ENCODE measurements around the gene COLQ.
A peak's percentile ranks its signal among the peaks of the same experiment; 100 is the strongest.

Gene COLQ

DNA sequence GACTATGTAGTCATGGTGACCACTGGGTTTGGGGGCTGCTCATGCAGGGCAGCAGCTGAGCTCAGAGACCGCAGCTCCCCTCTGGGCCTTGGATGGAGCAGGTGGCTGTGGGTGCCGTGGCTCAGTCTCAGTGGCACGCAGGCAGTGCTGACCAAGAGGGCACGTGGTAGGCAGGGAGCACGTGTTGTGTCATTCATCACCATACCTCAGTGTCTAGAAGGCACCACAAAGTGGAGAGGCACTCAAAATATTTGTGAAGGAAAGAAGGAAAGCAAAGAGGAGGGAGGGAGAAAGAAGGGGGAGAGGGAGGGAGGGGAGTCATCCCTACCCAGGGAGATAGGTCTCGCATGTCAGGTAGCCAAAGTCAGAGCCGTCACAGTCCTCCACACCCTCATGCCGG, 68.0 kb downstream of the COLQ start:
- no peak for DNase-seq

GRCh38 chr3:15452961-15453360, 68.5 kb downstream of the COLQ start:
- no peak for DNase-seq

- DNase-seq, result no peak
These were observed 69.3 kb downstream of the COLQ start for GRCh38 chr3:15452156-15452555.

GRCh38 chr3:15451216-15452113, 70.0 kb downstream of the COLQ start:
- no peak for DNase-seq

DNA sequence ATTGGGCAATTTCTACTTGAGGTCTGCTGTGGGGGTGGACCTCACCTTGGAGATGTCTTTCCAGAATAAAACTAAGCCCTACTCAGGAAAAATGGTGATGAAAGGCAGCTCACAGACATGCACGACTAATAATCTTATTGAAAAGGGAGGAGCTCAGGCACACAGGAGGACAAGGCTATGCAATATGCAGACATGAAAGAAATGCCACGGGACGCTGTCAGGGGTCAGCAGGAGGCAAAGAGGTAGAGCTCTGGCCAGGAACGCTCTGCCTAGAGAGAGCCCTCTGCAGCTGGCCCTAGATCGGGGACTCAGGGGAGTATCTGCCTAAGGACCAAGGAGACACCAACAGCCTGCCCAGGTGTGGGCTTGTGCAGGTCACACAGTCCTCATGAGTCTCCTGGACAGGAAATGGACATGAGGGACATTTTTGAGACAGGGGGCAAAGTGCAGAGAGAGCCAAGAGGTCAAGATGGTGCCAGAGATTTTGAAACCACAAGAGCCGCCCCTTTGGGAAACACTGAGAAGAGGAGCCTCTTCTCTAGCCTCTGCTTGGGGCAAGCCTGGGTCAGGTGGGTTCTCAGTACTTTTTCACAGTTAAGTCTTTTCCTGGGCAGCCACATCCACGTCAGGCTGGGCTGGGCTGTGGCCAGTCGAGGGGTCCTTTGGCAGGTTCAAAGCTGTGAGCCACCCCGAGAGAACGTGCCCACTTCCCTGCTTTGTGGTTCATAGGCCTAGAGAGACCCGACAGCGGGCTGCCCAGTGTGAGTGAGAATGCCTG, 70.9 kb downstream of the COLQ start:
- no peak for DNase-seq

- no peak for DNase-seq
These were observed 71.8 kb downstream of the COLQ start for GRCh38 chr3:15449489-15450224.

GRCh38 chr3:15443826-15444524, 77.5 kb downstream of the COLQ start:
- no peak for DNase-seq

GRCh38 chr3:15440891-15441290, 80.6 kb downstream of the COLQ start:
- DNase-seq, result no peak

- no peak for DNase-seq
These were observed 82.0 kb downstream of the COLQ start for GRCh38 chr3:15439476-15439875.

- no peak for DNase-seq
These were observed 82.5 kb downstream of the COLQ start for GRCh38 chr3:15438983-15439382.

- DNase-seq, result no peak
These were observed 85.3 kb downstream of the COLQ start for GRCh38 chr3:15436246-15436645.

DNA sequence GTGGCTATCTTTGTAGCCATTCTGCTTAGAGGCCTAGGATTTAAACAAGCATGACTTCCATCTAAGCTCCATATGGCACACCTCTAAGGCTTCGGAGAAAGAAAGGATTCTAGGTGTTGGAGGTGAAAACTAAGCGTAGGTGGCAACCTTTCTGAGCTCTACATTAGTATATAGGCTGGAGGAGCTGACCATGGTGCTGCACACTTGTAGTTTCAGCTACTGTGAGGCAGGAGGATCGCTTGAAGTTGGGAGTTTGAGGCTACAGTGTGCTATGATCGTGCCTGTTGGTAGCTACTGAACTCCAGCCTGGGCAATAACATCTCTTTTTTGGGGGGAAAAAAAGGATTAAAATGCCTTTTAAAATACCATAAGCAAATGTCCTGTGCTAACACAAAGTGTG, 86.8 kb downstream of the COLQ start:
- DNase-seq, result no peak

GRCh38 chr3:15433531-15433930, 88.0 kb downstream of the COLQ start:
- DNase-seq, result no peak

- no peak for DNase-seq
These were observed 90.2 kb downstream of the COLQ start for GRCh38 chr3:15431256-15431837.

GRCh38 chr3:15430624-15431023, 90.9 kb downstream of the COLQ start:
- no peak for DNase-seq

- no peak for DNase-seq
These were observed 92.4 kb downstream of the COLQ start for GRCh38 chr3:15429080-15429479.

- peak; percentile 22 for DNase-seq
These were observed 93.0 kb downstream of the COLQ start for GRCh38 chr3:15428539-15428938.

DNA sequence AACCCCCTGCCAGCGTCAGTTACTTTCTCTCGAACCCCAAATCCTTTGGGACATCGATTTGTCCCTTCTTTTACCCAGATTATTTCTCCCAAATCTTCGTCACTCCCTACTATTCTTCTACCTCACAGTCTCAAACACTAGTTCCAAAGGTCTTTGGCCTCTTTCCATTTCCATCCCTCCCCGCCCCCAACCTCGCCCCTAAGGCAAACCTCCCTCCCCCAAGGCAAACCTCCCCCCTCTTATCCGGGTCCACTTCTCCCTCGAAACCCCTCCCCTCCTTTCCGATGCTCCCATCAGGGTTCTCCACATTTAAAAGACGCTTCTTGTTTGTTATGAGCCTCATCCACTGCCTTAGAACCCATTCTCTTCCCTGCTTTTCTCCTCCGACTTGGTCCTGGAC, 93.5 kb downstream of the COLQ start:
- peak; percentile 1 for DNase-seq

DNA sequence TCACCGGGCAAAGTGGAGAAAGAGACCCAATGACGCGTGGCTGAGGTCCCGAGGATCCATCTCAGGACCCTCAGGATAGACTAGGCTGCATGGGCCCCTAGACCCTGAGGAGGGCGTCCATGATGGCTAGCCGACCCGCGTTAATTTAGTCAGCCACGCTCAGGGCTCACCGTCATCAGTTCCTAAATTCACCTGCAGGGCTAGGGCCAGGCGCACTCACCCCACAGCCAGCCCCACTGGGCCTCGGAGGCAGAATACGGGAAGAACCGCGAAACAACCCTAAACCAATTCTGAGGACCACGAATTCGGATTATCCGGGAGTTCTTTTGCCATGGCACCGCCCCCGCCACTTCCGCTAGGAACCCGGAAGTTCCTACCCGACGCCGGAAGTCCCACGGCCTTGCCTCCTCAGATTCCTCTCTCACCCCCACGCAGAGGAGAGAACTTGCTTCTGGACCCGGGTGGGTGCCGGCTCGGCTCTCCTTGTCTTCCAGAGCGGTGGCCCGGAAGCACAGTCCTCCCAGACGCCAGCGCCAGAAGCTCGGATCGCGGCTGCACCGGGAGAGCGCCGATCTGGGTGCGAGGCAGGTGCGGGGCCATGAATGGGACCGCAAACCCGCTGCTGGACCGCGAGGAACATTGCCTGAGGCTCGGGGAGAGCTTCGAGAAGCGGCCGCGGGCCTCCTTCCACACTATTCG, 94.2 kb downstream of the COLQ start, which contains the start of the genes EAF1 and METTL6:
EAF1 (plus strand) TSS at position 417 of the 699 bp plus-strand sequence; CDS start at position 599, 182 bp downstream.
METTL6 (minus strand) TSS at position 363 of the 699 bp plus-strand sequence. CDS start 1,033 bp downstream, outside the sequence.
- peak; percentile 71 for DNase-seq

DNA sequence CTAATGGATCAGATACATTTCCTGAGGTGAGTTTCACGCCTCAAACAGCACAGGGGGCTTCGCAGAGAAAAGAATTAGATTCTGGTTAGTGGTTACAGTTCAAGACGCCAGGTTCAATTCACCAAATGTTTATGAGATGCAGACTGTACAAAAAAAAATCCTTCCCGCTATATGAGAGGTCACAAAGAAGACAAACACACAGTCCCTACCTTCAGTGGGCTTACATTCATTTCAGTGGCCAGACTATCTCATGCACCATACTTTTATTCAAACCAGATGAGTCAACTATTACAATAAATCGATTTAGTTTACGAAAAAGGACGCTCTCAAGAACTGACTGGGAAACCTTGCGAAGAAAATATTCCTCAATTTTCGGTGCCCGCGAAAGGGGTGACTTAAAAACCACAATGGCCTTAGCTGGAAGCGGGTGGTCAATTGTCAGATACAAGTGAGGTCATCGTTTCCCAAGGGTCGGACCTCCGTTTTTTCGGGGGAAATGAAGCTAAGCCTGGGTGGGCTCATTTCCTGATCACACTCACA, 94.9 kb downstream of the COLQ start:
- DNase-seq, result no peak

GRCh38 chr3:15420871-15421270, 100.6 kb downstream of the COLQ start:
- DNase-seq, result no peak
